MM.1S (cell line): ENCODE results near the gene CLIC4.

Experiments used
- DNase-seq: peaks from one replicate; pipeline ENCODE4 v3.0.0-alpha.2; 2015
- H2AFZ ChIP-seq: fragments of 300-600 bp; sonication (generic); 2 replicates; pipeline ENCODE4 v1.6.0; 2016; ENCODE audit warnings: antibody characterized with exemption, low read length
- H3F3A ChIP-seq: fragments of 300-600 bp; sonication (generic); 2 replicates; pipeline ENCODE4 v1.6.1; 2016; ENCODE audit warnings: mild to moderate bottlenecking, antibody characterized with exemption, low read length, moderate library complexity, mixed read lengths; ENCODE audit not compliant: insufficient read depth
- H3K27ac ChIP-seq: fragments of 300-600 bp; sonication (generic); 2 replicates; pipeline ENCODE4 v1.5.1; 2016; ENCODE audit warnings: mild to moderate bottlenecking, low read length
- H3K27me3 ChIP-seq: fragments of 300-600 bp; sonication (generic); replicated peaks from 2 replicates; pipeline ENCODE4 v1.6.0; 2016; ENCODE audit warnings: low read length; ENCODE audit not compliant: insufficient read depth
- H3K36me3 ChIP-seq: fragments of 300-600 bp; sonication (generic); replicated peaks from 2 replicates; pipeline ENCODE4 v1.6.1; 2016; ENCODE audit warnings: mild to moderate bottlenecking, low read length, mixed read lengths; ENCODE audit not compliant: insufficient read depth
- H3K4me1 ChIP-seq: fragments of 300-600 bp; sonication (generic); 2 replicates; pipeline ENCODE4 v1.6.1; 2016; ENCODE audit warnings: low read length, mixed read lengths
- H3K4me2 ChIP-seq: fragments of 300-600 bp; sonication (generic); 2 replicates; pipeline ENCODE4 v1.6.0; 2016; ENCODE audit warnings: low read depth, low read length
- H3K4me3 ChIP-seq: fragments of 300-600 bp; sonication (generic); 2 replicates; pipeline ENCODE4 v1.5.1; 2016; ENCODE audit warnings: low read length, mixed read lengths
- H3K79me2 ChIP-seq: fragments of 300-600 bp; sonication (generic); 2 replicates; pipeline ENCODE4 v1.6.1; 2016; ENCODE audit warnings: mixed run types, low read length, mixed read lengths
- H3K9ac ChIP-seq: fragments of 300-600 bp; sonication (generic); 2 replicates; pipeline ENCODE4 v1.6.1; 2016; ENCODE audit warnings: low read length, mixed read lengths
- H3K9me2 ChIP-seq: fragments of 300-600 bp; sonication (generic); replicated peaks from 2 replicates; pipeline ENCODE4 v1.6.1; 2016; ENCODE audit warnings: mild to moderate bottlenecking, low read length, mixed read lengths; ENCODE audit not compliant: insufficient read depth
- H3K9me3 ChIP-seq: fragments of 300-600 bp; sonication (generic); replicated peaks from 2 replicates; pipeline ENCODE4 v1.6.1; 2016; ENCODE audit warnings: mild to moderate bottlenecking, low read length, mixed read lengths; ENCODE audit not compliant: insufficient read depth
- H4K20me1 ChIP-seq: fragments of 300-600 bp; sonication (generic); 2 replicates; pipeline ENCODE4 v1.6.1; 2016; ENCODE audit warnings: mild to moderate bottlenecking, low read length, moderate library complexity, mixed read lengths; ENCODE audit not compliant: insufficient read depth
- CTCF ChIP-seq: fragments of 300-600 bp; sonication (generic); IDR thresholded peaks from 2 replicates; pipeline ENCODE4 v1.5.1; 2016; ENCODE audit warnings: antibody characterized with exemption, low read length, mixed read lengths
- EZH2 ChIP-seq: fragments of 300-600 bp; sonication (generic); optimal IDR thresholded peaks from 2 replicates; pipeline ENCODE3; 2017; ENCODE audit warnings: low read depth, mild to moderate bottlenecking, antibody characterized with exemption, low read length, mixed read lengths
- EZH2phosphoT487 ChIP-seq: fragments of 300-600 bp; sonication (generic); IDR thresholded peaks from 2 replicates; pipeline ENCODE4 v1.6.1; 2018; ENCODE audit warnings: antibody characterized with exemption, low read length

CLIC4 gene

GRCh38 chr1:24830680-24831272, 85.5 kb downstream of the CLIC4 start:
- H3K9me2 ChIP-seq: no peaks in the 10 kb centered on the region
- no peaks in the 10 kb centered on the region for H3K36me3 ChIP-seq
- H2AFZ ChIP-seq: no peak overlapping the region
- no peak overlapping the region for H3K9ac ChIP-seq
- H3K4me2 ChIP-seq: no peak overlapping the region
- no peaks in the 10 kb centered on the region for H3K27me3 ChIP-seq
- H3K79me2 ChIP-seq: peaks cover 67% of the 10 kb centered on the region
- TF ChIP-seq EZH2phosphoT487: no peak
- TF ChIP-seq EZH2: no peak
- TF ChIP-seq CTCF: peak; percentile 80
- peaks cover 6% of the 10 kb centered on the region; the same call in 1 of the 2 replicates for H3K4me1 ChIP-seq
- no peaks in the 10 kb centered on the region for H3K9me3 ChIP-seq
- no peak overlapping the region for H3K4me3 ChIP-seq
- no peak overlapping the region for H3K27ac ChIP-seq
- peaks cover 22% of the 10 kb centered on the region for H4K20me1 ChIP-seq
- DNase-seq: peak; percentile 62
- peaks cover 6% of the 10 kb centered on the region; the same call in 1 of the 2 replicates for H3F3A ChIP-seq

- DNase-seq: no peak
- peaks cover 34% of the 10 kb centered on the region for H3K79me2 ChIP-seq
- H3K4me2 ChIP-seq: no peak overlapping the region
- H3K27ac ChIP-seq: no peak overlapping the region
- no peaks in the 10 kb centered on the region for H3K4me1 ChIP-seq
- no peaks in the 10 kb centered on the region for H3K9me3 ChIP-seq
- H3K9me2 ChIP-seq: no peaks in the 10 kb centered on the region
- no peaks in the 10 kb centered on the region for H3K27me3 ChIP-seq
- no peaks in the 10 kb centered on the region for H4K20me1 ChIP-seq
- H2AFZ ChIP-seq: no peak overlapping the region
- no peak overlapping the region for H3K4me3 ChIP-seq
- 0 out of 2 replicates have a peak, but pooled peaks cover 12% of the 10 kb centered on the region for H3F3A ChIP-seq
- no peak for TF ChIP-seq EZH2phosphoT487
- no peak for TF ChIP-seq EZH2
- no peak for TF ChIP-seq CTCF
- H3K36me3 ChIP-seq: peaks cover 3% of the 10 kb centered on the region; the same call in 1 of the 2 replicates
- H3K9ac ChIP-seq: no peak overlapping the region
Measured at GRCh38 chr1:24841593-24841992, 96.3 kb downstream of the CLIC4 start.

DNA sequence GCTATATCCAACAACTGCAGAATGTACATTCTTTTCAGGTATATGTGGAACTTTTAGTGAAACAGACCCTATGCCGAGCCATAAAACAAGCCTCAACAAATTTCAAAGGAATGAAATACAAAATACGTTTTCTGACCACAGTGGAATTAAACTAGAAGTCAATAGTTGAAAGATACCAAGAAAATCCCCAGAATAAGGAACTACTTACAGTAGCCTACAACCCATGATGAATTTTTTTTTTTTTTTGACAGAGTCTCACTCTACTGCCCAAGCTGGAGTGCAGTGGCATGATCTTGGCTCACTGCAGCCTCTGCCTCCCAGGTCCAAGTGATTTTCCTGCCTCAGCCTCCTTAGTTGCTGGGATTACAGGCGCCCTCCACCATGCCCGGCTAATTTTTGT, 101.4 kb downstream of the CLIC4 start:
- Histone ChIP-seq H3K4me3 (no peak overlapping the region), H4K20me1 (no peaks in the 10 kb centered on the region), H3F3A (peaks cover 18% of the 10 kb centered on the region; the same call in 1 of the 2 replicates), H3K79me2 (no peaks in the 10 kb centered on the region), H3K9ac (no peak overlapping the region), H3K27ac (no peak overlapping the region), H3K4me1 (no peaks in the 10 kb centered on the region), H2AFZ (no peak overlapping the region), H3K9me2 (no peaks in the 10 kb centered on the region), H3K36me3 (no peaks in the 10 kb centered on the region; the same call in 1 of the 2 replicates), H3K9me3 (no peaks in the 10 kb centered on the region), H3K4me2 (no peak overlapping the region), H3K27me3 (no peaks in the 10 kb centered on the region)
- no peak for DNase-seq
- no peak for TF ChIP-seq EZH2
- no peak for TF ChIP-seq CTCF
- TF ChIP-seq EZH2phosphoT487: no peak
